C4-2B (cell line): ENCODE results near the gene SDR39U1.

Source experiments
- H3K27ac ChIP-seq: fragments of 450-650 bp; 2 replicates; pipeline ENCODE4 v1.5.1; 2017
- ZFX ChIP-seq: fragments of 450-650 bp; IDR thresholded peaks from 2 replicates; pipeline ENCODE4 v1.6.1; 2017
- TF ChIP-seq, protein P1 (sequence below): fragments of 450-650 bp; conservative IDR thresholded peaks from 2 replicates; pipeline ENCODE4 v1.5.1; 2017; ENCODE audit warnings: mild to moderate bottlenecking

SDR39U1 gene

DNA sequence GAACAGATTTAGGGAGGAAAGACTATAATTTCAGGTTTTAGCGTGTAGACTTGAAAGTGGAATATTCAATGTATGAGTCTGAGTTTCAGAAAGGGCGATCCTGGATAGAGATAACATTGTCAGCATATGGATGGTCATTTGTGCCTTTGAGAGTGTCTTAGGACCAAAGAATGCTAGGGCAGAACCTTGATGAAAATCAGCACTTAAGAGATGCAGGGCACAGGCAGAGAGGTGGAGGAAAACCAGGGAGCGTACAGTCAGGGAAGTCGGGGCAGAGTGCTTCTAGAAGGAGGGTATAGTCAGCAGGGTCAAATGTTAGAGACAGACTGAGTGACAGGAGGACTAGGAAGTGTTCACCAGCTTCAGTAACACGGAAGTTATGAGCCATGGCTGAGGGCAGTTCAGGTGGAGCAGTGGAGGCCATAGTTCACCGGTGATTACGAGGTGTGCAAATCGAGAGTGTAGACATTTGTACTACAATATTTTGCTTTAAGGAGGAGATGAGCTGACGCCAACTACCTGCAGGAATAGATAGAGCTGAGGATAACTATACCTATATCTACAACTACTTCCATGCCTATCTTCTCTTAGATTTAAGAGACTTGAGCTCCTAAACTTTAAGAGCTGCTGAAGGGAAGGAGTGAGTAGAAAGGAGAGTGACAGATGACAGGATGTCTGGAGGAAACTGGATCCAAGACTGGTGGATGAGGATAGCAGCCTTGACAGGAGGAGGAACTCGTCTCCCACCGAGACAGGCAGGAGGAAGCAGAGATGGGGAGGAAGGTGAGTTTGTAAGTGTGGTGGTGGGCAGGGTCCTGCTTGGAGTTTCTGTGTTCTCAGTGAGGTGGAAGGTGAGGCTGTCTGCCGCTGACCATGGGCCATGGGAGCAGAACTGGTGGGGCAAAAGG is 19.6 kb downstream of the SDR39U1 start:
- TF ChIP-seq, protein P1, sequence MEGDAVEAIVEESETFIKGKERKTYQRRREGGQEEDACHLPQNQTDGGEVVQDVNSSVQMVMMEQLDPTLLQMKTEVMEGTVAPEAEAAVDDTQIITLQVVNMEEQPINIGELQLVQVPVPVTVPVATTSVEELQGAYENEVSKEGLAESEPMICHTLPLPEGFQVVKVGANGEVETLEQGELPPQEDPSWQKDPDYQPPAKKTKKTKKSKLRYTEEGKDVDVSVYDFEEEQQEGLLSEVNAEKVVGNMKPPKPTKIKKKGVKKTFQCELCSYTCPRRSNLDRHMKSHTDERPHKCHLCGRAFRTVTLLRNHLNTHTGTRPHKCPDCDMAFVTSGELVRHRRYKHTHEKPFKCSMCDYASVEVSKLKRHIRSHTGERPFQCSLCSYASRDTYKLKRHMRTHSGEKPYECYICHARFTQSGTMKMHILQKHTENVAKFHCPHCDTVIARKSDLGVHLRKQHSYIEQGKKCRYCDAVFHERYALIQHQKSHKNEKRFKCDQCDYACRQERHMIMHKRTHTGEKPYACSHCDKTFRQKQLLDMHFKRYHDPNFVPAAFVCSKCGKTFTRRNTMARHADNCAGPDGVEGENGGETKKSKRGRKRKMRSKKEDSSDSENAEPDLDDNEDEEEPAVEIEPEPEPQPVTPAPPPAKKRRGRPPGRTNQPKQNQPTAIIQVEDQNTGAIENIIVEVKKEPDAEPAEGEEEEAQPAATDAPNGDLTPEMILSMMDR: no peak
- no peak for TF ChIP-seq ZFX

DNA sequence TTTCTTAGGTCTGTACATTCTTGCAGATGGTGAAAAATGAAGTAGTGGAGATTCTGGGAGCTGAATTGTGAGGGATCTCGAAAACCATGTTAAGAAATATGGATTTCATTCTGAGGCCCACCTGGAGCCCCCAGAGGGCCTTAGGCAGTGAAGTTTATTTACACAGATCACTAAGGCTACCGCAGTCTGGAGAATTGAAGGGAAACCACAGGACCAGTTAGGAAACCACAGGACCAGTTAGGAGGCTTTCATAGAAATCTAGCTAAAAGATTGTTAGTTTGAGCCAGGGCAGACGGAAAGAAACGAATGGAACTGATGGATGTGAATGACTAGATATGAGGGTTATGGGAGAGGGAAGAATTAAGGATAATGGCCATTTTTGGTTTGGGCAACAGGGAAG is 20.3 kb downstream of the SDR39U1 start:
- no peak overlapping the region for H3K27ac ChIP-seq
- no peak for TF ChIP-seq ZFX
- TF ChIP-seq, protein P1: no peak

More for the DNA sequence above, 19.6 kb downstream of the SDR39U1 start:
- H3K27ac ChIP-seq: no peak overlapping the region

DNA sequence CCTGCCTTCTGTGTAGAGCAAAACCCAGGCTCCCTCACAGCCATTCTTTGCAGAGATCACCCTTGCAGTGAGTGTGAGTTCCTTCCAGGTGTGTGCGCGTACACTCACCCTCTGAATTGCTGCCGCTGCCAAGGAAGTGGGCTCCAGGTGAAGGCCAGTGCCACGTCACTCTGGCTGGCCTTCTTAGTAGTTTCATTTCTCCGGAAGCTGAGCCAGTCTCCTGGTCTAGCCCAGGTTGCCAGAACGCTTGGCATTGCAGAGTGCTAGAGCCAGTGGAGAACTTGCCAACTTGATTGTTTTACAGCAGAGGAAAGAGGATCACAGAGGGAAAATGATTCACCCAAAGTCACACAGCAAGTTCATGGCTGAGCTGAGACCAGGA is 24.1 kb downstream of the SDR39U1 start:
- no peak overlapping the region for H3K27ac ChIP-seq
- TF ChIP-seq, protein P1: no peak
- no peak for TF ChIP-seq ZFX

DNA sequence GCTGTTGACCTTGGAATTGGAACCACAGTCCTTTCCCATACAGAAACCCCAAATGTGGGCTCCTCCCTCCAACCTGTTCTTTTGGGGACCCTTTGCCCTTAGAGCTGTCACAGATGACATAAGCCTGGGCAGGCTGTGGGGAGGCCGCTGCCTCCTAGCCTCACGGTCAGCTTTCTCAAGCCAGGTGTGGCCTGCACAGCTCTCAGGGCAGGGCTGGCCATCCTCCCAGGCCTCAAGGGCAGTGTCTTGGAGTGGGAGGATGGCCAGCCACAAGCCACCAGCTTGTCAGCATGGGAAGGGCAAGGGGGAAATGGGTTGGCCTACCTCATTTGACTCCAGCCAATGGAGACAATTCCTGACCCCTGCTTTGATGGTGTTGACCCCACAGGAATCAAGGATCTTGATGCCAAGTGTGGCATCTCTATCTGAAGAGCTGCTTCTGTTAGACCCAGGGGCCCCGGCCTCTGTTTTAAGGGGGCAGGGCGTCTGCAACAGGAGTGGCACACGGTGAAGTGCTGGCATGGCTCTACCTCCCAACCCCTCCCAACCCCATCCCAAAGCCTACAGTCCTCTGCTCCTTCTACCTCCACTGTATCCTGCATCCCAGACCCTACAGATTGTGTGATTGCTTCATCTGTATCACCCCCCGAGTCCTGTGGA is 24.6 kb downstream of the SDR39U1 start:
- TF ChIP-seq, protein P1: no peak
- no peak for TF ChIP-seq ZFX
- H3K27ac ChIP-seq: no peak overlapping the region

DNA sequence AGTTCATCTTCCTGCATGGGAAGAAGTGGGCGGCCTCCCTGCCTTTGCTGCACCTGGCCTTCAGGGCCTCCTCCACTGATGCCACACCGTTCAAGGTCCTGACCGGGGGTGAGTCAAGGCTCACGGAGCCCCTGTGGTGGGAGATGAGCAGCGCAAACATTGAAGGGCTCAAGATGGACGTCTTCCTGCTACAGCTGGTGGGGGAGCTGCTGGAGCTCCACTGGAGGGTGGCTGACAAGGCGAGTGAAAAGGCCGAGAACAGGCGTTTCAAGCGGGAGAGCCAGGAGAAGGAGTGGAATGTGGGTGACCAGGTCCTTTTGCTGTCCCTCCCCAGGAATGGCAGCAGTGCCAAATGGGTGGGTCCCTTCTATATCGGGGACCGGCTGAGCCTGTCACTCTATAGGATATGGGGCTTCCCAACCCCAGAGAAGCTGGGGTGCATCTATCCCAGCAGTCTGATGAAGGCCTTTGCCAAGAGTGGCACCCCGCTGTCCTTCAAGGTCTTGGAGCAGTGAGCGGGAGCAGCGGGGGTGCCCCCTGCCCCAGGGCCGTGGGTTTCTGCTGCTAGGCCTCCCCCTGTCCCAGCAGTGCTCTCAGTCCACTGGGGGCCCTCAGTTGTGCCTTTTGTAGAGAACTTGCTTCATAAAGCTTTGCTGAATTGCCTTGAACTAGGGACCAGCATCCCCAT is 25.5 kb downstream of the SDR39U1 start:
- no peak overlapping the region for H3K27ac ChIP-seq
- TF ChIP-seq, protein P1: no peak
- no peak for TF ChIP-seq ZFX

DNA sequence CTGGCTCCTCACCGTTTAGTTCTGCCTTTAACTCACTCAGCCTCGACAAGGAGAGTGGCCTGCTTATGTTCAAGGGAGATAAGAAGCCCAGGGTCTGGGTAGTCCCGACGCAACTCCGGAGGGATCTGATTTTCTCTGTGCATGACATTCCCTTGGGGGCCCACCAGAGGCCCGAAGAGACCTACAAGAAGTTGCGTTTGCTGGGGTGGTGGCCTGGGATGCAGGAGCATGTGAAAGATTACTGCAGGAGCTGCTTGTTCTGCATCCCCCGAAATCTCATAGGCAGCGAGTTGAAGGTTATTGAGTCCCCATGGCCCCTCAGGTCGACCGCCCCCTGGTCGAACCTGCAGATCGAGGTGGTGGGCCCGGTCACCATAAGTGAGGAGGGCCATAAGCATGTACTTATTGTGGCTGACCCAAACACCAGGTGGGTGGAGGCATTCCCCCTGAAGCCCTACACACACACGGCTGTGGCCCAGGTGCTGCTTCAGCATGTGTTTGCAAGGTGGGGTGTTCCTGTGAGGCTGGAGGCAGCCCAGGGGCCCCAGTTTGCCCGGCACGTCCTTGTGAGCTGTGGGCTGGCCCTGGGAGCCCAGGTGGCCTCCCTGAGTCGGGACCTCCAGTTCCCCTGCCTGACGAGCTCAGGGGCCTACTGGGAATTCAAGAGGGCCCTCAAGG is 26.2 kb downstream of the SDR39U1 start:
- TF ChIP-seq, protein P1: no peak
- TF ChIP-seq ZFX: no peak
- no peak overlapping the region for H3K27ac ChIP-seq
